Testis (tissue), 2 donors: Measurements from ENCODE around the gene INTS4.

Experiments used
- POLR2A ChIP-seq: fragments of 450-650 bp; IDR thresholded peaks from one replicate; pipeline ENCODE4 v1.6.1; 2017; ENCODE audit warnings: antibody characterized with exemption, mild to moderate bottlenecking, moderate library complexity
- TF ChIP-seq, protein P1 (sequence below), 3 experiments: fragments of 450-650 bp in 2 of 3; fragments of 200-600 bp in 1 of 3; sonication (generic) in 1 of 3; IDR thresholded peaks; one replicate each; pipeline ENCODE4 v1.5.1; 2016 to 2019; ENCODE audit warnings: antibody characterized with exemption in 3 of 3, mild to moderate bottlenecking in 2 of 3, moderate library complexity in 1 of 3

GRCh38 chr11:78037056-78037455, 42.6 kb upstream of the INTS4 start:
- TF ChIP-seq, protein P1, sequence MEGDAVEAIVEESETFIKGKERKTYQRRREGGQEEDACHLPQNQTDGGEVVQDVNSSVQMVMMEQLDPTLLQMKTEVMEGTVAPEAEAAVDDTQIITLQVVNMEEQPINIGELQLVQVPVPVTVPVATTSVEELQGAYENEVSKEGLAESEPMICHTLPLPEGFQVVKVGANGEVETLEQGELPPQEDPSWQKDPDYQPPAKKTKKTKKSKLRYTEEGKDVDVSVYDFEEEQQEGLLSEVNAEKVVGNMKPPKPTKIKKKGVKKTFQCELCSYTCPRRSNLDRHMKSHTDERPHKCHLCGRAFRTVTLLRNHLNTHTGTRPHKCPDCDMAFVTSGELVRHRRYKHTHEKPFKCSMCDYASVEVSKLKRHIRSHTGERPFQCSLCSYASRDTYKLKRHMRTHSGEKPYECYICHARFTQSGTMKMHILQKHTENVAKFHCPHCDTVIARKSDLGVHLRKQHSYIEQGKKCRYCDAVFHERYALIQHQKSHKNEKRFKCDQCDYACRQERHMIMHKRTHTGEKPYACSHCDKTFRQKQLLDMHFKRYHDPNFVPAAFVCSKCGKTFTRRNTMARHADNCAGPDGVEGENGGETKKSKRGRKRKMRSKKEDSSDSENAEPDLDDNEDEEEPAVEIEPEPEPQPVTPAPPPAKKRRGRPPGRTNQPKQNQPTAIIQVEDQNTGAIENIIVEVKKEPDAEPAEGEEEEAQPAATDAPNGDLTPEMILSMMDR (IDR thresholded peaks at IDR 0.05): no peak
- TF ChIP-seq POLR2A: no peak
